Neuronal stem cell (in vitro differentiated cells): ENCODE results near the gene FGFR3.

Source experiments
- DNase-seq: peaks from one replicate; pipeline ENCODE4 v3.0.0-alpha.2; 2013; ENCODE audit warnings: low spot score
- H2AFZ ChIP-seq: one replicate; pipeline ENCODE4 v1.6.1; 2013; ENCODE audit warnings: mild to moderate bottlenecking, low read length, inconsistent platforms
- H2AK5ac ChIP-seq: 2 replicates; pipeline ENCODE4 v1.6.1; 2013; ENCODE audit warnings: low read depth, mild to moderate bottlenecking, inconsistent platforms, low read length, moderate library complexity, mixed read lengths
- H2BK120ac ChIP-seq: 2 replicates; pipeline ENCODE4 v1.6.1; 2013; ENCODE audit warnings: low read depth, mild to moderate bottlenecking, inconsistent platforms, low read length, moderate library complexity, mixed read lengths
- H2BK12ac ChIP-seq: one replicate; pipeline ENCODE4 v1.6.1; 2013; ENCODE audit warnings: low read length, inconsistent platforms
- H2BK15ac ChIP-seq: 2 replicates; pipeline ENCODE4 v1.6.1; 2013; ENCODE audit warnings: mild to moderate bottlenecking, low read length, inconsistent platforms, mixed read lengths
- H2BK5ac ChIP-seq: one replicate; pipeline ENCODE4 v1.6.1; 2013; ENCODE audit warnings: inconsistent platforms, mild to moderate bottlenecking, low read length, moderate library complexity
- H3K14ac ChIP-seq: one replicate; pipeline ENCODE4 v1.6.1; 2013; ENCODE audit warnings: low read length, inconsistent platforms
- H3K18ac ChIP-seq: 2 replicates; pipeline ENCODE4 v1.6.1; 2013; ENCODE audit warnings: low read length, inconsistent platforms
- H3K23ac ChIP-seq: 2 replicates; pipeline ENCODE4 v1.6.1; 2013; ENCODE audit warnings: low read depth, mild to moderate bottlenecking, mixed read lengths, low read length, inconsistent platforms; ENCODE audit not compliant: poor library complexity
- H3K27ac ChIP-seq: replicated peaks from 3 replicates; pipeline ENCODE4 v1.5.1; 2013; ENCODE audit warnings: low read length, inconsistent platforms
- H3K27me3 ChIP-seq, 3 experiments: 2 replicates each; pipeline ENCODE4 v1.6.1; 2013; ENCODE audit warnings: low read length in 3 of 3, mild to moderate bottlenecking in 2 of 3, inconsistent platforms in 1 of 3, low read depth in 1 of 3, mixed read lengths in 1 of 3, moderate library complexity in 1 of 3; ENCODE audit not compliant: control insufficient read depth in 3 of 3, insufficient read depth in 3 of 3
- H3K36me3 ChIP-seq, 2 donors: replicated peaks in 1 of 2; 2 replicates each; pipeline ENCODE4 v1.6.1; 2013; ENCODE audit warnings: low read length in 2 of 2; ENCODE audit not compliant: control insufficient read depth in 2 of 2, insufficient read depth in 2 of 2
- H3K4ac ChIP-seq: 2 replicates; pipeline ENCODE4 v1.6.1; 2013; ENCODE audit warnings: inconsistent platforms, mild to moderate bottlenecking, low read length, moderate library complexity
- H3K4me1 ChIP-seq, 2 donors: 1 replicate in 1 of 2; 2 replicates in 1 of 2; pipeline ENCODE4 v1.6.1; 2013; ENCODE audit warnings: low read length in 2 of 2, low read depth in 1 of 2; ENCODE audit not compliant: control insufficient read depth in 2 of 2, insufficient read depth in 1 of 2
- H3K4me2 ChIP-seq: one replicate; pipeline ENCODE4 v1.6.1; 2013; ENCODE audit warnings: mild to moderate bottlenecking, low read length, inconsistent platforms; ENCODE audit not compliant: insufficient read depth, poor library complexity, severe bottlenecking
- H3K4me3 ChIP-seq, 2 donors: 2 replicates each; pipeline ENCODE4 v1.5.1; 2013; ENCODE audit warnings: low read length in 2 of 2, mild to moderate bottlenecking in 2 of 2, inconsistent platforms in 1 of 2, moderate library complexity in 1 of 2
- H3K79me1 ChIP-seq: one replicate; pipeline ENCODE4 v1.6.1; 2013; ENCODE audit warnings: low read depth, mild to moderate bottlenecking, inconsistent platforms, low read length, moderate library complexity
- H3K9ac ChIP-seq: one replicate; pipeline ENCODE4 v1.6.1; 2013; ENCODE audit warnings: mild to moderate bottlenecking, low read depth, low read length, inconsistent platforms; ENCODE audit not compliant: poor library complexity
- H3K9me3 ChIP-seq, 2 donors: replicated peaks in 1 of 2; 2 replicates each; pipeline versions ENCODE3 to v1.6.1; 2013; ENCODE audit warnings: low read length in 2 of 2, mild to moderate bottlenecking in 2 of 2, inconsistent platforms in 1 of 2, low read depth in 1 of 2, mixed read lengths in 1 of 2, moderate library complexity in 1 of 2; ENCODE audit not compliant: control insufficient read depth in 2 of 2, insufficient read depth in 1 of 2
- H4K8ac ChIP-seq: one replicate; pipeline ENCODE4 v1.6.1; 2013; ENCODE audit warnings: low read depth, mild to moderate bottlenecking, inconsistent platforms, low read length, moderate library complexity
- H4K91ac ChIP-seq: one replicate; pipeline ENCODE4 v1.6.1; 2013; ENCODE audit warnings: low read length, low read depth, mild to moderate bottlenecking, inconsistent platforms; ENCODE audit not compliant: poor library complexity
- WGBS, 2 donors: extraction: QIAGEN DNeasy Blood & Tissue Kit; methylation state at CpG; one replicate each; pipeline ENCODE4 v1.1.7; 2013; ENCODE audit warnings: missing lambda C conversion rate in 2 of 2, mixed read lengths in 1 of 2; ENCODE audit not compliant: insufficient read length in 2 of 2, insufficient replicate concordance in 1 of 2; ENCODE audit errors: extremely low coverage in 2 of 2; 5-methylcytosine and 5-hydroxymethylcytosine counted together

FGFR3 gene

DNA sequence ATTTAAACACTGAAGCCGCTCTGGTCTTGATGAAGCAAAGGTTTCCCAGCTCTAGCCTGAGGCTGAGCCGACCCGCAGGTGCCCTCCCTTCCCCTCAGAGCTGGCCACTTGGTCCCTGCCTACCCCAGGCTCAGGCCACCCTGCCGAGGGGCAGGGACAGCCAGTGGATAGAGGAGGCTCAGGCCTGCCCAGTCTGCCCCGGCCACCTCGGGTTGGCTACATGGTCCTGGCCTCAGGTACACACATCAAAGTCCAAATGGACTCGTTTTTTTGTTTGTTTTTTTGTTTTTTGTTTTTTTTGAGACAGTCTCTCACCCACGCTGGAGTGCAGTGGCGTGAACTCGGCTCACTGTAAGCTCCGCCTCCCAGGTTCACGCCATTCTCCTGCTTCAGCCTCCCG is 47.9 kb upstream of the FGFR3 start:
- Histone ChIP-seq H3K27ac (no peak overlapping the region), H3K9me3 (no peaks in the 10 kb centered on the region), H2BK15ac (no peak overlapping the region), H3K9ac (no peak overlapping the region), H4K8ac (no peak overlapping the region), H3K27me3 (no peaks in the 10 kb centered on the region), H3K4ac (no peak overlapping the region), H2BK5ac (peak overlapping the region; percentile 93), H3K4me3 (no peak overlapping the region), H3K79me1 (peaks cover 5% of the 10 kb centered on the region), H3K36me3 (peaks cover 38 to 50% of the 10 kb centered on the region in 2 donors), H2AFZ (no peak overlapping the region), H3K4me2 (no peak overlapping the region), H3K14ac (no peak overlapping the region), H3K4me1 (peaks cover 2 to 4% of the 10 kb centered on the region in 2 donors), H2AK5ac (no peak overlapping the region), H3K23ac (no peak overlapping the region), H3K18ac (no peak overlapping the region), H2BK120ac (no peak overlapping the region), H2BK12ac (no peak overlapping the region), H4K91ac (no peak overlapping the region)
- WGBS, 2 donors: no CpG with 5 or more reads among the region's 13 CpGs
- no peak for DNase-seq

DNA sequence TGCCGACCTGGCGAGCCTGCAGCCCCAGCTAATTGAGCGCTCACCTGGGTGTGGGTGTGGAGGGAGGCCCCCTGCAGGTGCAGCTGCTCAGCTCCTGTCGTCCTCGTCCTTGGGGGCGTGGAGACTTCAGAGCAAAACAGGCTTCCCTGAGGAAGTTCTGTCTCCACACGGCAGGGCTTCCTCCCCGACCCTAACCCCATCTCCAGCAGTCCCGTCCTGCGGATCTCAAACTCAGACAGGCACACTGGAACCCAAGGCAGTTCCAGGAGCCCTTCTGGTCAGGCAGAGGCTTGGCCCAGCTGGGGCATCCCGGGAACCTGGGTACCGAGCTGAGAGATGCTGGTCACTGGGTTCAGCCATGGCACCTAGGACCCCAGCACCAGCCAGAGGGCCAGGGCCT is 47.4 kb upstream of the FGFR3 start:
- Histone ChIP-seq H3K36me3 (peaks cover 33 to 44% of the 10 kb centered on the region in 2 donors), H3K23ac (no peak overlapping the region), H3K4ac (no peak overlapping the region), H3K9me3 (no peaks in the 10 kb centered on the region), H2BK120ac (no peak overlapping the region), H2AFZ (no peak overlapping the region), H3K14ac (no peak overlapping the region), H3K4me1 (peaks cover 2 to 4% of the 10 kb centered on the region in 2 donors), H3K79me1 (peaks cover 5% of the 10 kb centered on the region), H4K91ac (no peak overlapping the region), H2AK5ac (peak overlapping the region; percentile 71), H3K27ac (no peak overlapping the region), H3K9ac (no peak overlapping the region), H3K4me3 (no peak overlapping the region), H2BK5ac (no peak overlapping the region), H3K27me3 (no peaks in the 10 kb centered on the region), H3K4me2 (no peak overlapping the region), H2BK15ac (no peak overlapping the region), H4K8ac (no peak overlapping the region), H3K18ac (peak overlapping the region; percentile 35), H2BK12ac (no peak overlapping the region)
- WGBS, 2 donors: no CpG with 5 or more reads among the region's 12 CpGs
- DNase-seq: no peak

DNA sequence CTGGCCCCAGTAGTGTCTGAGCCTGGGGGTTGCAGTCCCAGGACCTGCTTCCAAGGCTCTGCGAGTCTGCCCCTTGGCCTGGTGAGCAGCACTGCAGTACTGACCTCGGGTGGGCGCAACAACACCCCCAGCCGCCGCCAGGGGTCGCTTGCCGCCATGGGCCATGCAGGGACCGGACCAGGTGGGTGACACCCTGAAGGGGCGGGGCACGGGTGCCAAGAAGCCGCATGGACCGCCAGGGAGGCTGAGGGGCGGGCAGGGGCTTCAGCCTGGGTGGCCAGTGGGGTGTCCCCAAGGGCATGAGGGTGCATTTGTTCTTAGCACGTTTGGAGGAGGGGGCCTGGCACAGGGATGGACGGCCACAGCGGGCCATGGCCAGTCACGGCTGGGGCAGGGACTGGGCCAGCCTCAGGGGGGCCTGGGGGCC is 46.8 kb upstream of the FGFR3 start:
- WGBS, 2 donors: no CpG with 5 or more reads among the region's 17 CpGs
- peak overlapping the region; percentile 98 for H2AK5ac ChIP-seq

DNA sequence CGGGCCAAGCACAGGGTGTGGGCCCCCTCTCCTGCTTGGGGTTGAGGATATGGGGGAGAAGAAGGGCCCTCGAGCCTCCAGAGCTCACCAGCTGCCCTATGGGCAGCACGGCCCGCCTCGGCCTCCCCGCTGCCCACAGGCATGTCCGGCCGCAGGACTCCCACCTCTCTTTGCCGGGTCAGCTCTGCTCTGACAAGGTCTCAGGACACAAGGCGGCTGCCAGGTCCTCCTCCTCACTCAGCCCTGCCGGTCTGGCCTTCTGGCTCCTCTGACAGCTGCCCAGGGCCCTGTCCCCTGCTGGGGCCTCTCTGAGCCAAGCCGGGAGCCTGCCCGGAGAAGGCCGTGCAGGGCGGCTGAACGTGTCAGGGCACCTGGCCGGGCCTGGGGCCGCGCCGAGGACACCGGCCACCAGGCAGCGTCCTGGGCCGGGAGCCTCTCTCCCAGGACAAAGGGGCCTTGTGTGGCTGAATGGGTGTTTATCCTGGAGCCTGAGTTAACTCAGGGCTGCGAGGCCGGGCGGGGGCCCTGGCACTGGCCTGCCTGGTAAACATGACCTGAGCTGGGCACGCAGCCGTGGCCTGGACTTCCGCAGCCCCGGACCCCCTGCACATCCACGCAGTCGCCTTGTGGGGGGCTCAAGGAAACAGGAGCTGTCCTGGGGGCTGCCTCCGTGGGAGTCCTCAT is 46.0 kb upstream of the FGFR3 start:
- Histone ChIP-seq H3K14ac (no peak overlapping the region), H3K27me3 (peaks cover 0 to 3% (median 0%) of the 10 kb centered on the region in 3 experiments), H3K9ac (no peak overlapping the region), H4K8ac (no peak overlapping the region), H2BK5ac (no peak overlapping the region), H3K4ac (no peak overlapping the region), H2AK5ac (peak overlapping the region; percentile 98), H3K4me1 (peaks cover 2 to 4% of the 10 kb centered on the region in 2 donors), H3K79me1 (peaks cover 3% of the 10 kb centered on the region), H3K27ac (no peak overlapping the region), H2BK120ac (no peak overlapping the region), H2AFZ (no peak overlapping the region), H2BK15ac (peak overlapping the region; percentile 4), H4K91ac (no peak overlapping the region), H3K18ac (peak overlapping the region; percentile 83), H3K9me3 (no peaks in the 10 kb centered on the region), H2BK12ac (peak overlapping the region; percentile 63), H3K4me2 (no peak overlapping the region), H3K36me3 (peaks cover 19 to 31% of the 10 kb centered on the region in 2 donors), H3K23ac (no peak overlapping the region), H3K4me3 (no peak overlapping the region)
- no peak for DNase-seq
- no CpG with 5 or more reads among the region's 33 CpGs for WGBS, 2 donors

More for the DNA sequence above, 46.8 kb upstream of the FGFR3 start:
- peak overlapping the region; percentile 4 for H2BK15ac ChIP-seq
- no peak overlapping the region for H3K4me3 ChIP-seq
- H3K27ac ChIP-seq: no peak overlapping the region
- H4K8ac ChIP-seq: no peak overlapping the region
- peaks cover 2 to 4% of the 10 kb centered on the region in 2 donors for H3K4me1 ChIP-seq
- no peak overlapping the region for H2BK5ac ChIP-seq
- peaks cover 27 to 38% of the 10 kb centered on the region in 2 donors for H3K36me3 ChIP-seq
- H3K9ac ChIP-seq: no peak overlapping the region
- peak; percentile 78 for DNase-seq
- no peak overlapping the region for H2AFZ ChIP-seq
- H3K14ac ChIP-seq: no peak overlapping the region
- no peak overlapping the region for H3K4ac ChIP-seq
- no peak overlapping the region for H2BK12ac ChIP-seq
- H3K4me2 ChIP-seq: no peak overlapping the region
- H2BK120ac ChIP-seq: no peak overlapping the region
- H3K79me1 ChIP-seq: peaks cover 3% of the 10 kb centered on the region
- no peaks in the 10 kb centered on the region for H3K27me3 ChIP-seq
- H3K9me3 ChIP-seq: no peaks in the 10 kb centered on the region
- H3K18ac ChIP-seq: peak overlapping the region; percentile 35
- no peak overlapping the region for H4K91ac ChIP-seq
- H3K23ac ChIP-seq: no peak overlapping the region
